GM19468 (cell line): ENCODE results near the gene FAM13C.
"Not testable (repeated sequence)": the region's sequence is repeated elsewhere in the genome, so short reads cannot be mapped to it uniquely, and the experiment has no call there.

Experiments
- ATAC-seq: cut with Tn5 transposase; IDR thresholded peaks from one replicate; pipeline ENCODE4 v1.9.1; 2021; ENCODE audit warnings: mild to moderate bottlenecking, moderate library complexity, moderate number of reproducible peaks; ENCODE audit not compliant: unreplicated experiment; ENCODE audit errors: extremely low read depth

The FAM13C gene

GRCh38 chr10:59242057-59242456 is 120.3 kb downstream of the FAM13C start:
- no peak for ATAC-seq

GRCh38 chr10:59240582-59241183 is 121.7 kb downstream of the FAM13C start:
- ATAC-seq = no peak

GRCh38 chr10:59239108-59239507 is 123.2 kb downstream of the FAM13C start:
- ATAC-seq = not testable (repeated sequence)

GRCh38 chr10:59237775-59238174 is 124.6 kb downstream of the FAM13C start:
- no peak for ATAC-seq

GRCh38 chr10:59236064-59236697 is 126.2 kb downstream of the FAM13C start:
- ATAC-seq = no peak

GRCh38 chr10:59234816-59235429 is 127.4 kb downstream of the FAM13C start:
- no peak for ATAC-seq

GRCh38 chr10:59234194-59234593 is 128.2 kb downstream of the FAM13C start:
- no peak for ATAC-seq

GRCh38 chr10:59229441-59229840 is 132.9 kb downstream of the FAM13C start:
- ATAC-seq = no peak

- no peak for ATAC-seq
Measured at GRCh38 chr10:59227136-59227673, 135.1 kb downstream of the FAM13C start.

GRCh38 chr10:59225211-59225610 is 137.1 kb downstream of the FAM13C start:
- ATAC-seq = no peak

- not testable (repeated sequence) for ATAC-seq
Measured at GRCh38 chr10:59223597-59223996, 138.8 kb downstream of the FAM13C start.

- no peak for ATAC-seq
Measured at GRCh38 chr10:59222788-59223187, 139.6 kb downstream of the FAM13C start.

- ATAC-seq = no peak
Measured at GRCh38 chr10:59216178-59216869, 146.0 kb downstream of the FAM13C start.

- no peak for ATAC-seq
Measured at GRCh38 chr10:59214160-59214559, 148.2 kb downstream of the FAM13C start.

- no peak for ATAC-seq
Measured at GRCh38 chr10:59212301-59212798, 150.0 kb downstream of the FAM13C start.

GRCh38 chr10:59206204-59206720 is 156.1 kb downstream of the FAM13C start:
- no peak for ATAC-seq
